IPS DF 6.9 (cell line): ENCODE measurements around the gene IGFALS.

ENCODE experiments used
- DNase-seq: peaks from one replicate; pipeline ENCODE4 v3.0.0-alpha.2; 2013; ENCODE audit warnings: low read depth, low spot score
- H3K27ac ChIP-seq: one replicate; pipeline ENCODE4 v1.5.1; 2013; ENCODE audit warnings: low read length, control low read depth
- H3K27me3 ChIP-seq: 2 replicates; pipeline ENCODE4 v1.6.1; 2013; ENCODE audit warnings: mild to moderate bottlenecking, low read length; ENCODE audit not compliant: control insufficient read depth, insufficient read depth
- H3K36me3 ChIP-seq: 2 replicates; pipeline ENCODE4 v1.6.1; 2013; ENCODE audit warnings: low read length; ENCODE audit not compliant: control insufficient read depth, insufficient read depth
- H3K4me1 ChIP-seq: 2 replicates; pipeline ENCODE4 v1.6.1; 2013; ENCODE audit warnings: low read length; ENCODE audit not compliant: control insufficient read depth, insufficient read depth
- H3K4me3 ChIP-seq: 2 replicates; pipeline ENCODE4 v1.5.1; 2013; ENCODE audit warnings: mild to moderate bottlenecking, low read length
- H3K9me3 ChIP-seq: 2 replicates; pipeline ENCODE4 v1.6.1; 2013; ENCODE audit warnings: low read length, inconsistent platforms; ENCODE audit not compliant: control insufficient read depth, insufficient read depth
- whole genome bisulfite sequencing: extraction: QIAGEN DNeasy Blood & Tissue Kit; methylation state at CpG from one replicate; pipeline ENCODE4 v1.1.7; 2013; ENCODE audit warnings: mixed read lengths, missing lambda C conversion rate; ENCODE audit not compliant: insufficient read length, insufficient coverage; 5-methylcytosine and 5-hydroxymethylcytosine counted together

The IGFALS gene

GRCh38 chr16:1790261-1790610, 3.3 kb downstream of the IGFALS start:
- H3K27ac ChIP-seq = no peak overlapping the region
- no peaks in the 10 kb centered on the region for H3K9me3 ChIP-seq
- H3K36me3 ChIP-seq = peaks cover 27% of the 10 kb centered on the region
- WGBS = no CpG with 5 or more reads among the region's 15 CpGs
- no peaks in the 10 kb centered on the region; the same call in 1 of the 2 replicates for H3K4me1 ChIP-seq
- no peak overlapping the region for H3K4me3 ChIP-seq
- H3K27me3 ChIP-seq = no peaks in the 10 kb centered on the region
- DNase-seq = no peak

GRCh38 chr16:1789643-1790045, 3.9 kb downstream of the IGFALS start:
- H3K4me1 ChIP-seq = no peaks in the 10 kb centered on the region; the same call in 1 of the 2 replicates
- H3K27me3 ChIP-seq = no peaks in the 10 kb centered on the region
- no CpG with 5 or more reads among the region's 25 CpGs for WGBS
- H3K9me3 ChIP-seq = no peaks in the 10 kb centered on the region
- H3K36me3 ChIP-seq = peaks cover 31% of the 10 kb centered on the region
- H3K4me3 ChIP-seq = no peak overlapping the region
- no peak for DNase-seq
- H3K27ac ChIP-seq = no peak overlapping the region

DNA sequence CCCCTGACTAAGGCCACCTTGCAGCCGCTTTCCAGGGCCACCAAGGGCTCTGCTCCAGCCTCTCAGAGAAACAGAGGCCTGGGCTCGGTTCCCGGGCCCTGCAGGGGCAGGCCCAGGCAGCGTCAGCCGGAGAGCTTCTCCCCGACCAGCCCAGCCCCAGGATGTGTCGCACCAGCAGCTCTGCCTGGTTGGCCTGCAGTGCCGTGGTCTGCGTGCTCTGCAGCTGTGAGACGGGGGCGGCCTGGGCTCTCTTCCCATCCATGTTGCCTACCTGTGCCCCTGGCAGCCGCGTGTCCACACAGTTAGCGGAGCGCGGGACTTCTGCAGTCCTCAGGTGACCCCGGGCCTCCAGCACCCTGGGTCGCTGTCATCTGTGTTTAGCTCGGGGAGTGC, 4.8 kb downstream of the IGFALS start:
- no peaks in the 10 kb centered on the region for H3K9me3 ChIP-seq
- no peaks in the 10 kb centered on the region; the same call in 1 of the 2 replicates for H3K4me1 ChIP-seq
- H3K36me3 ChIP-seq = peaks cover 31% of the 10 kb centered on the region
- no peaks in the 10 kb centered on the region for H3K27me3 ChIP-seq
- no peak overlapping the region for H3K27ac ChIP-seq
- DNase-seq = no peak
- no peak overlapping the region for H3K4me3 ChIP-seq
- WGBS = no CpG with 5 or more reads among the region's 19 CpGs

DNA sequence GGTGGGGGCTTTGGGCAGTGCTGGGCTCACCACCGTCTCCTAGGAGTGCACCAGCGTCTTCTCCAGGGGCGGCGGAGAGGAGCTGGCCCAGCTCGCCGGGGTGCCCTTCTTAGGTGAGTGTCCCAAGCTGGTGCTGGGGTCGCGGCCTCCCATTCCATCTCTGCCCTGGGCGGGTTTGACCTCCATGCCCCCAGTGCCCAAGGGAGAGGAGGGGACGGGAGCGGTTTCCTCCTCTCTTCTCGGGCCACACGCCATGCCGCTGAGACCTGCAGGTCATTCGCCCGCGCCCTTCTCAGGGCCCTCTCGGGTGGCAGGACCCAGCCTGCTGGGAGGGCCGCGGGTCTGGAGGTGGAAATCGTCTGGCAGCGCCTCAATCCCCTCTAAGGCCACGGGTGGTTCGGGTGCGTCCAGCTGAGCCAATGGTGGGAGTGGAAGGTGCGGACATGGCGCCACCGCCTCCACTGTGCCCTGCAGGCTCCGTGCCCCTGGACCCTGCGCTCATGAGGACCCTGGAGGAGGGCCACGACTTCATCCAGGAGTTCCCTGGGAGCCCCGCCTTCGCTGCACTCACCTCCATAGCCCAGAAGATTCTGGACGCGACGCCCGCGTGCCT, 5.3 kb downstream of the IGFALS start:
- WGBS = no CpG with 5 or more reads among the region's 38 CpGs
- Histone ChIP-seq H3K4me3 (no peak overlapping the region), H3K27ac (no peak overlapping the region), H3K36me3 (peaks cover 31% of the 10 kb centered on the region), H3K4me1 (no peaks in the 10 kb centered on the region; the same call in 1 of the 2 replicates), H3K27me3 (no peaks in the 10 kb centered on the region), H3K9me3 (no peaks in the 10 kb centered on the region)
- no peak for DNase-seq

GRCh38 chr16:1787322-1788094, 6.0 kb downstream of the IGFALS start:
- H3K4me3 ChIP-seq = no peak overlapping the region
- H3K36me3 ChIP-seq = peaks cover 31% of the 10 kb centered on the region
- no peaks in the 10 kb centered on the region for H3K27me3 ChIP-seq
- H3K9me3 ChIP-seq = no peaks in the 10 kb centered on the region
- no peak for DNase-seq
- H3K4me1 ChIP-seq = no peaks in the 10 kb centered on the region
- WGBS = no CpG with 5 or more reads among the region's 44 CpGs
- H3K27ac ChIP-seq = no peak overlapping the region

DNA sequence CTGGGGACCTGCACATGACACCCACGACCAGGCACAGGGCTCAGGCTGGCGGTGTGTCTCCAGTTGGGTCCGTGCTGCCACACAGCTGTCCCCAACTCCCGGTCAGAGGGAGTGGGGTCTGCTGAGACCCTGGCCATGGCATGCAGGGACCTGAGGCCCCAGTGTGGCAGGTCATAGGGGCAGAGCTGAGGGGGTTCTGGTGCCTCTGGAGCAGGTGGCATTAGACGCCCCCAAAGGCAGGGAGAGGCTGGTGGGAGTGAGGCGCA, 6.5 kb downstream of the IGFALS start:
- Histone ChIP-seq H3K4me3 (no peak overlapping the region), H3K36me3 (peaks cover 31% of the 10 kb centered on the region), H3K27ac (no peak overlapping the region), H3K9me3 (no peaks in the 10 kb centered on the region), H3K27me3 (no peaks in the 10 kb centered on the region), H3K4me1 (no peaks in the 10 kb centered on the region)
- no CpG with 5 or more reads among the region's 6 CpGs for WGBS
- DNase-seq = no peak

- no peak overlapping the region for H3K4me3 ChIP-seq
- no peaks in the 10 kb centered on the region for H3K27me3 ChIP-seq
- no peak overlapping the region for H3K27ac ChIP-seq
- WGBS = no CpG with 5 or more reads among the region's 51 CpGs
- DNase-seq = no peak
- peaks cover 31% of the 10 kb centered on the region for H3K36me3 ChIP-seq
- H3K9me3 ChIP-seq = no peaks in the 10 kb centered on the region
- no peaks in the 10 kb centered on the region for H3K4me1 ChIP-seq
Observed at GRCh38 chr16:1786242-1787055, 7.1 kb downstream of the IGFALS start.

GRCh38 chr16:1785846-1786170, 7.7 kb downstream of the IGFALS start:
- no CpG with 5 or more reads among the region's 14 CpGs for WGBS
- no peaks in the 10 kb centered on the region for H3K4me1 ChIP-seq
- no peak overlapping the region for H3K27ac ChIP-seq
- no peak overlapping the region for H3K4me3 ChIP-seq
- no peak for DNase-seq
- no peaks in the 10 kb centered on the region for H3K27me3 ChIP-seq
- H3K9me3 ChIP-seq = no peaks in the 10 kb centered on the region
- H3K36me3 ChIP-seq = peaks cover 31% of the 10 kb centered on the region

DNA sequence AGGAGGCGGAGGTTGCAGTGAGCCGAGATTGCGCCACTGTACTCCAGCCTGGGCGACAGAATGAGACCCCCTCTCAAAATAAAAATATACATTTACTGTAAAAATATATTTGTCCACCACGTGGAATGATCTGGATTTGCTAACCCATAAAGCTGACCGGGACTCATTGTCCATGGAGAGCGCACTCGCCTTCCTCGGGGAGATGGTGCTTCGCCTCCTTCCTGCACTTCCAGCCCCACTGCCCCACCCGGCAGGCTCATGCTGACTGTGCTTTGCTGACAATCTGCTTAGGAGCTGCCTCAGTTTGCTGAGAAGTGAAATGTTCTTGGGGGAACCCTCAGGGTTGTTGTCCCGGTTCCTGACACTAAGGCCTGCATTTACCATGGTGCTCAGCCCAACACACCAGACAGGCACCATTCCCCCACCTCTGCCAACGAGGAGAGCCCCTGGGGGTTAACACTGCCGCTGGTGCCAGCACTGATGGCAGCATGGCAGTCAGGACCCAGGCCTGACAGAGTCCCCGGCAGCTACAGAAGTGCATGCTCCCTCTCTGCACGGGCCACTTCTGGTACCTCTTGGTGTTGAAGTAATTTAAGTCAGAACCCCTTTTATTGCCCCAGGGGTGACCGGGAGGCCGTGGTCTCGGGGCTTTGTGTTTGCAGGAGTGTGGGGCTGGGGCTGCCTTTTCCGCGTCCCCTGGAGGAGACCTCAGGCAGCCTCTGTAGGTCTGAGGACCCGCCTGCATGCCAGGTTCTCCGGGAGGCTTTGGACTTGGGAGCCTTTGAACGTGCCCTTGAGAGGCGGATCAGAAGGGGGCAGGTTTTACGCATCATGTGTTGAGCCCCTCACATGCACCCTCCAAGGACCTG, 8.3 kb downstream of the IGFALS start:
- Histone ChIP-seq H3K9me3 (no peaks in the 10 kb centered on the region), H3K27ac (no peak overlapping the region)
- WGBS = no CpG with 5 or more reads among the region's 26 CpGs

More for the DNA sequence above, 8.3 kb downstream of the IGFALS start:
- H3K36me3 ChIP-seq = peaks cover 28% of the 10 kb centered on the region
- DNase-seq = no peak
- no peak overlapping the region for H3K4me3 ChIP-seq
- no peaks in the 10 kb centered on the region for H3K4me1 ChIP-seq
- H3K27me3 ChIP-seq = no peaks in the 10 kb centered on the region
